Femur (tissue), 1 donor: ENCODE results near the gene DSCAM.

Source experiments
- DNase-seq: peaks from one replicate; pipeline ENCODE4 v3.0.0-alpha.2; 2017

DSCAM gene

GRCh38 chr21:39965026-39965425 is 881.9 kb downstream of the DSCAM start:
- DNase-seq = no peak

GRCh38 chr21:39961251-39961650 is 885.7 kb downstream of the DSCAM start:
- DNase-seq = no peak
